ENCODE data around the gene SDK2. TPM values are rescaled to one million over a fixed set of nuclear protein-coding genes. Genes with fewer than 3 reads are reported as not detected.

SDK2 gene
- total RNA-seq, 1 donor from 2014 or later = 1.4 TPM

DNA sequence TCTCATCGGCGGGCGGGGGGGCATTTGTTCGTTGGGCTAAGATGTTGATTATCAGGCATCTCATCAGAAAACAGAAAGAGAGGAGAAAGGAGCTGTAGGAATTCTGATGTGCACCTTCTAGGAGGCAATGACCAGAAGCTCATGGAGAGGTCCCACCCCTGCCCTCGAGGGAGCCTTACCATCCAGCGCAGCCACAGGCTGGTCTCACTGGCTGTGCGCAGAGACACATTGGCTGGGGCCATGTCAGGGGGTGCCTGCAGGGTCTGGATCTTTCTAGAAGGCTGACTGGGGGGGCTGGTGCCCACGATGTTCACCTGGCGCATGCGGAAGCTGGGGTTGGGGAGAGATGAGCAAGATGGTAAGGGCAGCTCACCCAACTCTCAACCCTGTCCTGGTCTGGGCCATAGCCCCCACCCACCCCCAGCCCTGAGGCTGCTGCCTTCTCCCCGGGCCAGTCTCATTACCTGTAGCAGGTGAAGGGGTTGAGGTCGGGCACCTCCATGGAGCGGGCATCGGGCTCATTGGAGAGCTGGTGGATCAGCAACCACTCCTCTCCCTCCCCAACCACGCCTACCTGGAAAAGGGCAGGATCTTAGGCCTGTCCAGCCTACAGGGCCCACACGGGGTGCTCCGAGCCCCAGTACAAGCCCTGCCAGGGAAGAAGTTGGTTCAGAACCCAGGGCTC, 246.2 kb downstream of the SDK2 start:
- intact Hi-C loops (cut with DNase I) = no loop called here
- Histone ChIP-seq H3K27ac (no peak overlapping the region), H3K4me1 (no peaks in the 10 kb centered on the region), H3K4me3 (no peak overlapping the region), H3K27me3 (ENCODE audit: low read depth) (no peaks in the 10 kb centered on the region), H3K36me3 (no peaks in the 10 kb centered on the region), H3K9me3 (no peaks in the 10 kb centered on the region)
- ATAC-seq (no peak), DNase-seq (peak; percentile 33)
- TF ChIP-seq, protein P1, sequence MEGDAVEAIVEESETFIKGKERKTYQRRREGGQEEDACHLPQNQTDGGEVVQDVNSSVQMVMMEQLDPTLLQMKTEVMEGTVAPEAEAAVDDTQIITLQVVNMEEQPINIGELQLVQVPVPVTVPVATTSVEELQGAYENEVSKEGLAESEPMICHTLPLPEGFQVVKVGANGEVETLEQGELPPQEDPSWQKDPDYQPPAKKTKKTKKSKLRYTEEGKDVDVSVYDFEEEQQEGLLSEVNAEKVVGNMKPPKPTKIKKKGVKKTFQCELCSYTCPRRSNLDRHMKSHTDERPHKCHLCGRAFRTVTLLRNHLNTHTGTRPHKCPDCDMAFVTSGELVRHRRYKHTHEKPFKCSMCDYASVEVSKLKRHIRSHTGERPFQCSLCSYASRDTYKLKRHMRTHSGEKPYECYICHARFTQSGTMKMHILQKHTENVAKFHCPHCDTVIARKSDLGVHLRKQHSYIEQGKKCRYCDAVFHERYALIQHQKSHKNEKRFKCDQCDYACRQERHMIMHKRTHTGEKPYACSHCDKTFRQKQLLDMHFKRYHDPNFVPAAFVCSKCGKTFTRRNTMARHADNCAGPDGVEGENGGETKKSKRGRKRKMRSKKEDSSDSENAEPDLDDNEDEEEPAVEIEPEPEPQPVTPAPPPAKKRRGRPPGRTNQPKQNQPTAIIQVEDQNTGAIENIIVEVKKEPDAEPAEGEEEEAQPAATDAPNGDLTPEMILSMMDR (IDR thresholded peaks at IDR 0.05) = no peak

DNA sequence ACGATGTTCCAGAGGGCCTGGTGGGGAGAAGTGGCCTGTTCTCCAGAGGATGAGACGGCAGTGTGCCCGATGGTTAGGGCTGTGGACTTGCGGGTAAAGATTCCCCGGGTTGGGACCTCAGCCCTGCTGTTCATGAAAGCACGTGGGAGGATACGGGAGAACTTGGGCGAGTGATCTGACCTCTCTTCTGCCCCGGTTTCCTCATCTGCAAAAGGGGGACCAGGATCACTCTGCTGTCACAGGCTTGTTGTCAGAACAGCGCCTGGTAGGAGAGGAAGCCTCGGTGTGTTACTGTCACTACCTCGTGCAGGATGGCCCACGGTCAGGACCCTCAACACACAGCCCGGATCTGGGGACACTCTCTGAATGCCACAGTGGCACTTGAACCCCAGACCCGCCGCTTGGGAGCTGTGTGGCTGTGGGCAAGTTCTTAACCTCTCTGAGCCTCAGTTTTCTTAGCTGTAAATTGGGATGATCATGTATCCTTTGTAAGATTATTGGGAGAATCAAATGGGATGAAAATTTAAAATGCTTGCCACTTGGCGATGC, 246.9 kb downstream of the SDK2 start:
- Histone ChIP-seq H3K27ac (no peak overlapping the region), H3K4me1 (no peaks in the 10 kb centered on the region), H3K36me3 (no peaks in the 10 kb centered on the region), H3K4me3 (no peak overlapping the region), H3K27me3 (ENCODE audit: low read depth) (no peaks in the 10 kb centered on the region), H3K9me3 (no peaks in the 10 kb centered on the region)
- DNase-seq (peak; percentile 29), ATAC-seq (no peak)
- TF ChIP-seq, protein P1 (IDR thresholded peaks at IDR 0.05) = no peak
- intact Hi-C loops (cut with DNase I) = no loop called here

DNA sequence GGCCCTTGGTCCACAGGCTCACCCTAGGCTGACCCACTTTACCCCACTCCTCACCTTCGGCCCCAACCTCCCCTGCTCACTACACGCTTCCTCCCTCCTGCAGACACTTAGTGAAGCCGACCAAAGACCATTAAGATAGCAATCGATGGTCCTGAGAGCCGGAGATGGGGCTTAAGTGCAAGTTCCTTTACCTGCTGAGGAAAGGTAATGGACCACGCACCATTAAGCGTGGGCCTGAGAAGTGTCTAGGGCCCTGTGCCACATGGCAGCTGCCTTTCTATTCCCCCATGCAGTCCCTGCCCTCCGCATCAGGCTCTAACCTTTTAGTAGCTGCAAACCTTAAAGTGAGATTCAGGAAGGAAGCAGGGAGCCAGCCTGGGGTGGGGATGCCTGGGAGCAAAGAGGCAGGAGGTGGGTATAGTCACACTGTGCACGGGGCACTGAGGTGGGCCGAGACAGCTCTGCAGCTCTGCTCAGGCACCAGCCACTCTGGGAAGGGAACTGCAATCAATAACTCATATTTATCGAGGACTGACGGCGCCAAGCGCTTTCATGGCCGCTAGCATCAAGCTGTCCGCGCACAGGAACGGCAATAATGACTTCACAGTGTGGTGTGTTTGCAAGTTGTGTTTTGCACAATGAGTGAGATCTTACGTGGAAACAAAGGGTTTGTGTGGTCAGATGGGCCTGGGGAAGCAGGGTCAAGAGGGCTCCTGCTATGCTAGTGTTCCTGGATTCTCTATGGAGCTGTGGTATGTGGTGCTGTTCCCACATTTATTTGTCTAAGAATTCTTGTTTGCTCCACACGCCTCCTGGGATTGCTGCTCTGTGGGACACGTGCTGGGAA, 247.6 kb downstream of the SDK2 start:
- H3K27ac ChIP-seq = no peak overlapping the region
- H3K9me3 ChIP-seq = no peaks in the 10 kb centered on the region
- no peaks in the 10 kb centered on the region for H3K27me3 ChIP-seq (ENCODE audit: low read depth)
- no peaks in the 10 kb centered on the region for H3K36me3 ChIP-seq
- intact Hi-C loops (cut with DNase I) = no loop called here
- no peaks in the 10 kb centered on the region for H3K4me1 ChIP-seq
- TF ChIP-seq, protein P1 (IDR thresholded peaks at IDR 0.05) = no peak
- DNase-seq (peak; percentile 24), ATAC-seq (no peak)
- no peak overlapping the region for H3K4me3 ChIP-seq

DNA sequence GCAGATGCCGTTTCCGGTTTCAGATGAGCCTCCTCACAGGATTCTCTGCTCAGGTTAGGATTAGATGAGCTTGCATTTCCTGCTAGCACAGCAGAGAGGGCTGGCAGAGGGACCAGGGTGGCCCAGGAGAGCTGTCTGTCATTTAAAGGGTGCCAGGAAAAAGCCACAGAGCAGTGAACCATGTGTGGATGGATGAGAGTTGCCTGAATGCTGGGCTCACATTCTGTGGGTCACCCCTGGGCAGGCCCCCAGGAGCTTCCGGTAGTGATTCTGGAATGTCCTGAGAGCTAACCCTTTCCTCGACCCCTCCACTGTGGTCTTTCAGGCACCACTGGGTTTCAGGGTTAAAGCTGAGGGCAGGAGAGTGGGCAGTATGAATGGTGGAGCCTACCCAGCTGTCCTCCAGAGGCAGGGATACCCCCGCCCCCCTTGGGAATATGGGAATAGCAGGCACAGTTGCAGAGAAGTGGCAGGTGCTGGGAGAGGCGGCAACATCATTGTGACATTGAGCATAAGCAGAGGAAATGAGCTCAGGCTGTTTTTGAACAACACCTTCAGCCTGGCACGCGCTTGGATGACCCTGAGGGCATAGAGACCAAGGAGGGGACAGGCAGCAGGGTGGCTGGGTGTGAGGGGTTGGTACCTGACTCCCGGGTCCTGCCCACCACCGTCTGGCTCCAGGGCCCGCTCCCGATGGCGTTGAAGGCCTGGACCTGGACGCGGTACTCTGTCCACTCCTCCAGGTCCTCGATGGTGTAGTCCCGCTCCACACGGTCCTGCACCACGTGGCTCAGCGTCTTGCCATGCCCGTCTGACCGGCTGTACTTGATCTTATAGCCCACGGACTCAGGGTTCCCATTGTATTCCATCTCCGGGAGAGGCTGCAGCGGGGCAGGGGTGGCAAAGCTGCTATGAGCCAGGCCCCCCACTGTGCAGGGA, 249.5 kb downstream of the SDK2 start:
- Histone ChIP-seq H3K9me3 (no peaks in the 10 kb centered on the region), H3K27me3 (ENCODE audit: low read depth) (no peaks in the 10 kb centered on the region), H3K4me1 (no peaks in the 10 kb centered on the region), H3K36me3 (no peaks in the 10 kb centered on the region), H3K4me3 (no peak overlapping the region), H3K27ac (no peak overlapping the region)
- intact Hi-C loops (cut with DNase I) = no loop called here
- ATAC-seq (no peak), DNase-seq (peak; percentile 34)
- TF ChIP-seq, protein P1 (IDR thresholded peaks at IDR 0.05) = no peak

DNA sequence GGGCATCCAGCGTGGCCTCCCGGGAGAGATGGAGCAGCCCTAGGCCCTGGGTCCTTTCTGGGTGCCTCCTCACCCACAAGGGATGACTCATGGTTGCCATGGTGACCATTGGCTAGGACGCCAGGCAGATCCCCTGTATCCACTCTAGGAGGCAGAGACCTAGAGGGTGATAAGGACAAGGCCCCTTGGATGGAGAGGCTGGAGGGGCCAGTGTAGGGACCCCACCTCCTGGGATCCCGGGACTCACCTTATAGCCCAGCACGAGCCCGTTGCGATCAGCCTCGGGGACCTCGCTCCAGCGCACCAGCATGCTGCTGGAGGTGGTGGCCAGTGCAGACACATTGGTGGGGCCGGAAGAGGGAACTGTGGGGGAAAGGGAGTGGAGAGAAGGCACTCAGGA, 250.3 kb downstream of the SDK2 start:
- TF ChIP-seq, protein P1 (IDR thresholded peaks at IDR 0.05) = no peak
- DNase-seq (peak; percentile 31), ATAC-seq (no peak)
- Histone ChIP-seq H3K4me1 (no peaks in the 10 kb centered on the region), H3K36me3 (no peaks in the 10 kb centered on the region), H3K9me3 (no peaks in the 10 kb centered on the region), H3K4me3 (no peak overlapping the region), H3K27me3 (ENCODE audit: low read depth) (no peaks in the 10 kb centered on the region), H3K27ac (no peak overlapping the region)
- intact Hi-C loops (cut with DNase I) = no loop called here
